Osteocyte (in vitro differentiated cells): Measurements from ENCODE around the gene FAM131C. TPM values are rescaled to one million over a fixed set of nuclear protein-coding genes. Genes with fewer than 3 reads are reported as not detected.
"Not testable (repeated sequence)": the region's sequence is repeated elsewhere in the genome, so short reads cannot be mapped to it uniquely, and the experiment has no call there.

Experiments used
- DNase-seq: peaks from one replicate; pipeline ENCODE4 v3.0.0; 2021; ENCODE audit warnings: mixed read lengths; ENCODE audit not compliant: unreplicated experiment; ENCODE audit errors: extremely low spot score
- H3K27ac Mint-ChIP-seq: one replicate; pipeline ENCODE4 v1.8.0; 2021; ENCODE audit warnings: mild to moderate bottlenecking, mixed read lengths; ENCODE audit not compliant: unreplicated experiment
- H3K27me3 Mint-ChIP-seq: one replicate; pipeline ENCODE4 v1.8.0; 2021; ENCODE audit warnings: mixed read lengths; ENCODE audit not compliant: unreplicated experiment
- H3K36me3 Mint-ChIP-seq: one replicate; pipeline ENCODE4 v1.8.0; 2021; ENCODE audit warnings: mixed read lengths; ENCODE audit not compliant: unreplicated experiment
- H3K4me1 Mint-ChIP-seq: one replicate; pipeline ENCODE4 v1.8.0; 2021; ENCODE audit warnings: mixed read lengths; ENCODE audit not compliant: unreplicated experiment
- H3K4me3 Mint-ChIP-seq: one replicate; pipeline ENCODE4 v1.8.0; 2021; ENCODE audit warnings: mild to moderate bottlenecking, moderate library complexity, mixed read lengths; ENCODE audit not compliant: unreplicated experiment
- H3K9me3 Mint-ChIP-seq: one replicate; pipeline ENCODE4 v1.8.0; 2021; ENCODE audit warnings: mixed read lengths; ENCODE audit not compliant: unreplicated experiment
- CTCF ChIP-seq: fragments of 200-600 bp; sonication (generic); IDR thresholded peaks from 2 replicates; pipeline ENCODE4 v1.5.0; 2021; ENCODE audit warnings: antibody characterized with exemption, mild to moderate bottlenecking, moderate library complexity
- total RNA-seq: library from RNA; stranded (reverse); gene quantifications from 2 replicates; pipeline ENCODE4 v1.2.1, GENCODE V29; 2021

Gene FAM131C
- total RNA-seq, 1 donor from 2014 or later: 0.73 TPM

GRCh38 chr1:16038620-16038912 lies 34.9 kb downstream of the FAM131C start:
- TF ChIP-seq CTCF: no peak
- no peaks in the 10 kb centered on the region for H3K9me3 Mint-ChIP-seq
- H3K27ac Mint-ChIP-seq: no peak overlapping the region
- no peaks in the 10 kb centered on the region for H3K36me3 Mint-ChIP-seq
- H3K4me3 Mint-ChIP-seq: no peak overlapping the region
- H3K27me3 Mint-ChIP-seq: peaks cover 6% of the 10 kb centered on the region
- DNase-seq: no peak
- no peaks in the 10 kb centered on the region for H3K4me1 Mint-ChIP-seq

GRCh38 chr1:16036461-16036860 lies 37.0 kb downstream of the FAM131C start:
- not testable (repeated sequence) for H3K4me3 Mint-ChIP-seq, H3K27me3 Mint-ChIP-seq, H3K27ac Mint-ChIP-seq, H3K36me3 Mint-ChIP-seq, H3K9me3 Mint-ChIP-seq, H3K4me1 Mint-ChIP-seq, DNase-seq

- not testable (repeated sequence) for H3K27me3 Mint-ChIP-seq, H3K36me3 Mint-ChIP-seq, H3K27ac Mint-ChIP-seq, H3K9me3 Mint-ChIP-seq, DNase-seq, H3K4me1 Mint-ChIP-seq, H3K4me3 Mint-ChIP-seq
These were observed 40.3 kb downstream of the FAM131C start for GRCh38 chr1:16033103-16033632.

GRCh38 chr1:16032388-16033102 lies 40.9 kb downstream of the FAM131C start:
- no peaks in the 10 kb centered on the region for H3K9me3 Mint-ChIP-seq
- H3K36me3 Mint-ChIP-seq: no peaks in the 10 kb centered on the region
- H3K27me3 Mint-ChIP-seq: peaks cover 5% of the 10 kb centered on the region
- TF ChIP-seq CTCF: peak; percentile 94
- H3K4me3 Mint-ChIP-seq: no peak overlapping the region
- DNase-seq: peak; percentile 95
- H3K27ac Mint-ChIP-seq: no peak overlapping the region
- peaks cover 6% of the 10 kb centered on the region for H3K4me1 Mint-ChIP-seq

DNA sequence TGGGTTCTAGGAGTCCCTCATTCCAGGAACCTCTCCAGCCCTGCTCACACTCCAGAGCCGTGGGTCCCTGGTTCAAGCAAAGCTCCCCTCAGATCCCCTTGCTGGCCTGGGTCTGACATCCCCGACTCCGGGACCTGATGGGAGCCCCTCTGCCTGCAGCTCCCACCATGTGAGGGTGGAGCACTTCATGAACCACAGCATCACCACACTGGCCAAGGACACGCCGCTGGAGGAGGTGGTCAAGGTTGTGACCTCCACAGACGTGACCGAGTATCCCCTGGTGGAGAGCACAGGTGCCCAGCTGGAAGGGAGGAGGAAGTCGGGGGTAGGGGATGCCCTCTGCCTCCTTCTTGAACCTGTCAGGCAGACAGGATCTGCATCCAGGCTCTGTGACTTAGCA lies 41.9 kb downstream of the FAM131C start:
- no peak for DNase-seq
- Mint-ChIP-seq H3K4me1 (peaks cover 6% of the 10 kb centered on the region), H3K4me3 (no peak overlapping the region), H3K9me3 (no peaks in the 10 kb centered on the region), H3K36me3 (no peaks in the 10 kb centered on the region), H3K27ac (no peak overlapping the region), H3K27me3 (no peaks in the 10 kb centered on the region)
- TF ChIP-seq CTCF: no peak

DNA sequence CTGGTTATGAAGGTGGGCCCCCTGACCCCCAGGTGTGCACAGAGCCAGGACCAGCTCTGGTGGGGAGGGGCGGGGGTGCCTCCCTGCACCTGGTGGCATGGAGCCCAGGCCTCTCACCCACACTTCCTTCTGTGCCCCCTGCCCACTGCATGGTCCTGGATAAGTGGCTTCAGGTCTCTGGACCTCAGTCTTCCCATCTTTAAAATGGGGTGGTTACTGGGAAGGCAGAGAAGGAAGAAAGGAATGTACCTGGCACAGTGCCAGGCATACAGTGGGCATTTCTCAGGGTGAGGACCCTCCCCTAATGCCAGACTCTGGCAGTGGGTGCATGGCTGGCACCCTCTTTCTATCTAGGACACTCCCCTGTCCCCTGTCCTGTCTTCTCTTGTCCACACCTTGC lies 44.2 kb downstream of the FAM131C start:
- H3K27me3 Mint-ChIP-seq: no peaks in the 10 kb centered on the region
- H3K36me3 Mint-ChIP-seq: no peaks in the 10 kb centered on the region
- H3K4me3 Mint-ChIP-seq: no peak overlapping the region
- no peak for DNase-seq
- TF ChIP-seq CTCF: no peak
- H3K4me1 Mint-ChIP-seq: peaks cover 6% of the 10 kb centered on the region
- H3K27ac Mint-ChIP-seq: no peak overlapping the region
- no peaks in the 10 kb centered on the region for H3K9me3 Mint-ChIP-seq

DNA sequence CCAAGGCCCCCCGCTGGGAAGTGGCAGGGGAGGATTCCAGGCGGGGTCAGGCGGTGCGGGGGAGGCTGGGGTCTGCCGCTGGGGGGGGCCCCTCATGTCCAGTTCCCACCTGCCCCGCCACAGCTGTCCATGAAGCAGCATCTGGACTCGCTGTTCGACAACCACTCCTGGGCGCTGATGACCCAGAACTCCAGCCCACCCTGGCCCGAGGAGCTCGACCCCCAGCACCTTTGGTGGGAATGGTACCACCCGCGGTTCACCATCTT lies 44.5 kb downstream of the FAM131C start:
- not testable (repeated sequence) for H3K4me1 Mint-ChIP-seq, H3K36me3 Mint-ChIP-seq, H3K27ac Mint-ChIP-seq, DNase-seq, H3K9me3 Mint-ChIP-seq, H3K4me3 Mint-ChIP-seq, H3K27me3 Mint-ChIP-seq
